Measurements from ENCODE around the gene FBXO21.
"Not testable (repeated sequence)": the region's sequence is repeated elsewhere in the genome, so short reads cannot be mapped to it uniquely, and the experiment has no call there.

The FBXO21 gene

GRCh38 chr12:117111821-117112595 is 78.3 kb downstream of the FBXO21 start:
- H3K27ac ChIP-seq (ENCODE audit: low read depth, low read length): no peak overlapping the region
- H3K4me1 ChIP-seq (ENCODE audit: control insufficient read depth in 1 of 2, insufficient read depth in 2 of 2, low read length in 2 of 2): no peaks in the 10 kb centered on the region
- no peaks in the 10 kb centered on the region for H3K9me3 ChIP-seq (ENCODE audit: control insufficient read depth in 1 of 2, low read length in 2 of 2)
- H3K4me3 ChIP-seq (ENCODE audit: low read depth in 1 of 2, low read length in 2 of 2): no peak overlapping the region
- H3K36me3 ChIP-seq (ENCODE audit: control insufficient read depth in 1 of 2, insufficient read depth in 2 of 2, low read length in 2 of 2): no peaks in the 10 kb centered on the region
- no peak overlapping the region for H3K9ac ChIP-seq (ENCODE audit: low read depth in 1 of 2, low read length in 2 of 2)
- H3K27me3 ChIP-seq (ENCODE audit: control insufficient read depth in 1 of 2, insufficient read depth in 2 of 2, low read length in 2 of 2): no peaks in the 10 kb centered on the region

GRCh38 chr12:117111386-117111785 is 78.9 kb downstream of the FBXO21 start:
- Histone ChIP-seq H3K9ac (ENCODE audit: low read depth in 1 of 2, low read length in 2 of 2) (no peak overlapping the region), H3K9me3 (ENCODE audit: control insufficient read depth in 1 of 2, low read length in 2 of 2) (no peaks in the 10 kb centered on the region), H3K4me3 (ENCODE audit: low read depth in 1 of 2, low read length in 2 of 2) (no peak overlapping the region), H3K36me3 (ENCODE audit: control insufficient read depth in 1 of 2, insufficient read depth in 2 of 2, low read length in 2 of 2) (no peaks in the 10 kb centered on the region), H3K27ac (ENCODE audit: low read depth, low read length) (no peak overlapping the region), H3K27me3 (ENCODE audit: control insufficient read depth in 1 of 2, insufficient read depth in 2 of 2, low read length in 2 of 2) (no peaks in the 10 kb centered on the region), H3K4me1 (ENCODE audit: control insufficient read depth in 1 of 2, insufficient read depth in 2 of 2, low read length in 2 of 2) (no peaks in the 10 kb centered on the region)

GRCh38 chr12:117109943-117110635 is 80.2 kb downstream of the FBXO21 start:
- no peak overlapping the region for H3K27ac ChIP-seq (ENCODE audit: low read depth, low read length)
- no peak overlapping the region for H3K9ac ChIP-seq (ENCODE audit: low read depth in 1 of 2, low read length in 2 of 2)
- H3K4me1 ChIP-seq (ENCODE audit: control insufficient read depth in 1 of 2, insufficient read depth in 2 of 2, low read length in 2 of 2): no peaks in the 10 kb centered on the region
- H3K36me3 ChIP-seq (ENCODE audit: control insufficient read depth in 1 of 2, insufficient read depth in 2 of 2, low read length in 2 of 2): no peaks in the 10 kb centered on the region
- H3K4me3 ChIP-seq (ENCODE audit: low read depth in 1 of 2, low read length in 2 of 2): no peak overlapping the region
- no peaks in the 10 kb centered on the region for H3K9me3 ChIP-seq (ENCODE audit: control insufficient read depth in 1 of 2, low read length in 2 of 2)
- H3K27me3 ChIP-seq (ENCODE audit: control insufficient read depth in 1 of 2, insufficient read depth in 2 of 2, low read length in 2 of 2): no peaks in the 10 kb centered on the region

GRCh38 chr12:117105902-117106301 is 84.4 kb downstream of the FBXO21 start:
- Histone ChIP-seq H3K9me3 (ENCODE audit: control insufficient read depth in 1 of 2, low read length in 2 of 2) (no peaks in the 10 kb centered on the region), H3K4me3 (ENCODE audit: low read depth in 1 of 2, low read length in 2 of 2) (no peak overlapping the region), H3K27me3 (ENCODE audit: control insufficient read depth in 1 of 2, insufficient read depth in 2 of 2, low read length in 2 of 2) (peaks cover 0 to 6% of the 10 kb centered on the region in 2 donors), H3K27ac (ENCODE audit: low read depth, low read length) (no peak overlapping the region), H3K9ac (ENCODE audit: low read depth in 1 of 2, low read length in 2 of 2) (no peak overlapping the region), H3K36me3 (ENCODE audit: control insufficient read depth in 1 of 2, insufficient read depth in 2 of 2, low read length in 2 of 2) (no peaks in the 10 kb centered on the region), H3K4me1 (ENCODE audit: control insufficient read depth in 1 of 2, insufficient read depth in 2 of 2, low read length in 2 of 2) (no peaks in the 10 kb centered on the region)

GRCh38 chr12:117104003-117104402 is 86.3 kb downstream of the FBXO21 start:
- not testable (repeated sequence) for H3K9me3 ChIP-seq (ENCODE audit: control insufficient read depth in 1 of 2, low read length in 2 of 2); H3K4me3 ChIP-seq (ENCODE audit: low read depth in 1 of 2, low read length in 2 of 2); H3K27ac ChIP-seq (ENCODE audit: low read depth, low read length); H3K9ac ChIP-seq (ENCODE audit: low read depth in 1 of 2, low read length in 2 of 2); H3K4me1 ChIP-seq (ENCODE audit: control insufficient read depth in 1 of 2, insufficient read depth in 2 of 2, low read length in 2 of 2); H3K36me3 ChIP-seq (ENCODE audit: control insufficient read depth in 1 of 2, insufficient read depth in 2 of 2, low read length in 2 of 2)
- peaks cover 9 to 12% of the 10 kb centered on the region in 2 donors for H3K27me3 ChIP-seq (ENCODE audit: control insufficient read depth in 1 of 2, insufficient read depth in 2 of 2, low read length in 2 of 2)

- peaks cover 4 to 12% of the 10 kb centered on the region in 2 donors for H3K4me1 ChIP-seq (ENCODE audit: control insufficient read depth in 1 of 2, insufficient read depth in 2 of 2, low read length in 2 of 2)
- H3K27me3 ChIP-seq (ENCODE audit: control insufficient read depth in 1 of 2, insufficient read depth in 2 of 2, low read length in 2 of 2): peaks cover 19 to 21% of the 10 kb centered on the region in 2 donors
Observed at GRCh38 chr12:117102800-117103181, 87.5 kb downstream of the FBXO21 start.

GRCh38 chr12:117101953-117102799 is 88.1 kb downstream of the FBXO21 start:
- no peak overlapping the region for H3K9ac ChIP-seq (ENCODE audit: low read depth in 1 of 2, low read length in 2 of 2)
- H3K4me3 ChIP-seq (ENCODE audit: low read depth in 1 of 2, low read length in 2 of 2): no peak overlapping the region
- no peak overlapping the region for H3K27ac ChIP-seq (ENCODE audit: low read depth, low read length)
- peaks cover 4 to 12% of the 10 kb centered on the region in 2 donors for H3K4me1 ChIP-seq (ENCODE audit: control insufficient read depth in 1 of 2, insufficient read depth in 2 of 2, low read length in 2 of 2)
- H3K27me3 ChIP-seq (ENCODE audit: control insufficient read depth in 1 of 2, insufficient read depth in 2 of 2, low read length in 2 of 2): peaks cover 24 to 25% of the 10 kb centered on the region in 2 donors
- no peaks in the 10 kb centered on the region for H3K36me3 ChIP-seq (ENCODE audit: control insufficient read depth in 1 of 2, insufficient read depth in 2 of 2, low read length in 2 of 2)
- no peaks in the 10 kb centered on the region for H3K9me3 ChIP-seq (ENCODE audit: control insufficient read depth in 1 of 2, low read length in 2 of 2)

More at GRCh38 chr12:117102800-117103181, 87.5 kb downstream of the FBXO21 start:
- no peak overlapping the region for H3K9ac ChIP-seq (ENCODE audit: low read depth in 1 of 2, low read length in 2 of 2)
- no peak overlapping the region for H3K27ac ChIP-seq (ENCODE audit: low read depth, low read length)
- H3K36me3 ChIP-seq (ENCODE audit: control insufficient read depth in 1 of 2, insufficient read depth in 2 of 2, low read length in 2 of 2): no peaks in the 10 kb centered on the region
- no peaks in the 10 kb centered on the region for H3K9me3 ChIP-seq (ENCODE audit: control insufficient read depth in 1 of 2, low read length in 2 of 2)
- no peak overlapping the region for H3K4me3 ChIP-seq (ENCODE audit: low read depth in 1 of 2, low read length in 2 of 2)

- Histone ChIP-seq H3K27me3 (ENCODE audit: control insufficient read depth in 1 of 2, insufficient read depth in 2 of 2, low read length in 2 of 2) (peaks cover 26 to 28% of the 10 kb centered on the region in 2 donors), H3K4me3 (ENCODE audit: low read depth in 1 of 2, low read length in 2 of 2) (no peak overlapping the region), H3K27ac (ENCODE audit: low read depth, low read length) (no peak overlapping the region), H3K9ac (ENCODE audit: low read depth in 1 of 2, low read length in 2 of 2) (no peak overlapping the region), H3K4me1 (ENCODE audit: control insufficient read depth in 1 of 2, insufficient read depth in 2 of 2, low read length in 2 of 2) (peaks cover 4 to 12% of the 10 kb centered on the region in 2 donors), H3K36me3 (ENCODE audit: control insufficient read depth in 1 of 2, insufficient read depth in 2 of 2, low read length in 2 of 2) (no peaks in the 10 kb centered on the region), H3K9me3 (ENCODE audit: control insufficient read depth in 1 of 2, low read length in 2 of 2) (no peaks in the 10 kb centered on the region)
Observed at GRCh38 chr12:117100851-117101673, 89.2 kb downstream of the FBXO21 start.

- H3K27ac ChIP-seq (ENCODE audit: low read depth, low read length): no peak overlapping the region
- H3K4me3 ChIP-seq (ENCODE audit: low read depth in 1 of 2, low read length in 2 of 2): no peak overlapping the region
- peaks cover 6 to 12% of the 10 kb centered on the region in 2 donors for H3K4me1 ChIP-seq (ENCODE audit: control insufficient read depth in 1 of 2, insufficient read depth in 2 of 2, low read length in 2 of 2)
- H3K9ac ChIP-seq (ENCODE audit: low read depth in 1 of 2, low read length in 2 of 2): no peak overlapping the region
- H3K36me3 ChIP-seq (ENCODE audit: control insufficient read depth in 1 of 2, insufficient read depth in 2 of 2, low read length in 2 of 2): no peaks in the 10 kb centered on the region
- H3K27me3 ChIP-seq (ENCODE audit: control insufficient read depth in 1 of 2, insufficient read depth in 2 of 2, low read length in 2 of 2): peaks cover 26 to 28% of the 10 kb centered on the region in 2 donors
- no peaks in the 10 kb centered on the region for H3K9me3 ChIP-seq (ENCODE audit: control insufficient read depth in 1 of 2, low read length in 2 of 2)
Observed at GRCh38 chr12:117100251-117100650, 90.0 kb downstream of the FBXO21 start.
